HepG2 (cell line): ENCODE measurements around the gene USP1. TPM values are rescaled to one million over a fixed set of nuclear protein-coding genes. Genes with fewer than 3 reads are reported as not detected.

Experiments used
- ATAC-seq: fragments of 200-7000 bp; cut with Tn5 transposase; 3 replicates; pipeline ENCODE4 v1.9.1; 2020; ENCODE audit warnings: mild to moderate bottlenecking, moderate library complexity
- BruUV-seq: library from RNA; stranded (reverse); fragments of 400-500 nt; replicated peaks from 2 replicates; lab custom pipeline; 2021; lab: Mats Ljungman, UMichigan
- CTCF ChIA-PET: fragments of 300-600 bp; formaldehyde crosslinking; extraction: SDS; loops from one replicate; lab custom pipeline; 2021; ENCODE audit warnings: low total read pairs, inconsistent platforms, low intra/inter-chr PET ratio; lab: Yijun Ruan, JAX
- POLR2A ChIA-PET: fragments of 350-600 bp; sonication (Branson Sonifier 250); formaldehyde crosslinking; loops from one replicate; lab custom pipeline; 2020; ENCODE audit warnings: antibody characterized with exemption, inconsistent platforms; lab: Yijun Ruan, JAX
- DNase-seq: peaks from one replicate; pipeline ENCODE4 v3.0.0-alpha.2; 2015; ENCODE audit warnings: low spot score
- FAIRE-seq: peaks from 3 replicates; lab custom pipeline; 2011; peaks lifted over from hg19 to GRCh38; lab: Jason Lieb, UNC
- H2AFZ ChIP-seq: one replicate; pipeline ENCODE4 v1.6.1; 2011; ENCODE audit warnings: low read length, inconsistent platforms
- H3K27ac ChIP-seq: fragments of 300-600 bp; 3 replicates; pipeline ENCODE4 v1.8.0; 2011; ENCODE audit warnings: mixed run types, mild to moderate bottlenecking, mixed read lengths, low read length, inconsistent platforms; ENCODE audit not compliant: insufficient read depth; ENCODE audit errors: extremely low read length
- H3K27me3 ChIP-seq, 2 experiments: fragments of 200-600 bp in 1 of 2; 2 replicates in 1 of 2; 3 replicates in 1 of 2; pipeline versions ENCODE4 v1.6.0 to v1.8.0; 2011; ENCODE audit warnings: low read length in 2 of 2, mild to moderate bottlenecking in 2 of 2, moderate library complexity in 2 of 2, inconsistent platforms in 1 of 2; ENCODE audit not compliant: insufficient read depth in 2 of 2, control insufficient read depth in 1 of 2
- H3K36me3 ChIP-seq, 2 experiments: fragments of 200-600 bp in 1 of 2; replicated peaks in 1 of 2; 2 replicates in 1 of 2; 3 replicates in 1 of 2; pipeline versions ENCODE4 v1.5.1 to v1.8.0; 2011; ENCODE audit warnings: low read length in 2 of 2, inconsistent platforms in 1 of 2; ENCODE audit not compliant: insufficient read depth in 2 of 2, control insufficient read depth in 1 of 2
- H3K4me1 ChIP-seq: 2 replicates; pipeline ENCODE4 v1.5.1; 2012; ENCODE audit warnings: low read length, inconsistent platforms; ENCODE audit not compliant: insufficient read depth
- H3K4me2 ChIP-seq: 2 replicates; pipeline ENCODE4 v1.6.0; 2011; ENCODE audit warnings: low read depth, low read length, inconsistent platforms
- H3K4me3 ChIP-seq, 3 experiments: fragments of 200-600 bp in 1 of 3; sonication (generic), shearing (Covaris generic) in 1 of 3; replicated peaks in 1 of 3; 2 replicates each; pipeline ENCODE4 v1.5.1; 2011 to 2016; ENCODE audit warnings: low read length in 3 of 3, inconsistent platforms in 2 of 3, low read depth in 2 of 3, mild to moderate bottlenecking in 2 of 3, control low read depth in 1 of 3, mixed read lengths in 1 of 3; ENCODE audit not compliant: insufficient read depth in 1 of 3
- H3K79me2 ChIP-seq: one replicate; pipeline ENCODE4 v1.6.1; 2011; ENCODE audit warnings: low read length, inconsistent platforms; ENCODE audit not compliant: insufficient read depth
- H3K9ac ChIP-seq: 2 replicates; pipeline ENCODE4 v1.6.0; 2011; ENCODE audit warnings: mild to moderate bottlenecking, low read depth, low read length, inconsistent platforms; ENCODE audit not compliant: insufficient read depth
- H3K9me3 ChIP-seq: 2 replicates; pipeline ENCODE4 v1.5.1; 2012; ENCODE audit warnings: mild to moderate bottlenecking, low read length
- H4K20me1 ChIP-seq: 2 replicates; pipeline ENCODE4 v1.6.0; 2011; ENCODE audit warnings: inconsistent platforms, mild to moderate bottlenecking, low read length, moderate library complexity; ENCODE audit not compliant: insufficient read depth
- ARNT2 ChIP-seq: sonication (generic); formaldehyde crosslinking; IDR thresholded peaks from 2 replicates; pipeline ENCODE4 v1.8.0; 2022; ENCODE audit warnings: mild to moderate bottlenecking, low read depth, missing genetic modification reagents, moderate library complexity
- CEBPG ChIP-seq: IDR thresholded peaks from 2 replicates; pipeline ENCODE4 v1.6.1; 2016
- NKX3-1 ChIP-seq: sonication (generic); formaldehyde crosslinking; IDR thresholded peaks from 2 replicates; pipeline ENCODE4 v1.5.0; 2020; ENCODE audit warnings: missing genetic modification reagents
- RAD21 ChIP-seq: fragments of 450-650 bp; formaldehyde crosslinking; IDR thresholded peaks from 2 replicates; pipeline ENCODE4 v1.5.0; 2020; ENCODE audit warnings: mild to moderate bottlenecking
- SMC3 ChIP-seq: IDR thresholded peaks from 2 replicates; pipeline ENCODE4 v1.6.1; 2011; ENCODE audit warnings: low read length, improper control_type of control experiment
- STAG1 ChIP-seq: sonication (generic); formaldehyde crosslinking; IDR thresholded peaks from 2 replicates; pipeline ENCODE4 v1.4.0; 2020; ENCODE audit warnings: missing genetic modification reagents
- XRCC5 ChIP-seq: fragments of 200-400 bp; formaldehyde crosslinking; optimal IDR thresholded peaks from 2 replicates; pipeline ENCODE3; 2017; ENCODE audit warnings: mild to moderate bottlenecking, low read length
- ZNF343 ChIP-seq: sonication (generic); formaldehyde crosslinking; IDR thresholded peaks from 2 replicates; pipeline ENCODE4 v1.4.0; 2020; ENCODE audit warnings: mild to moderate bottlenecking, missing genetic modification reagents
- ZNF879 ChIP-seq: sonication (generic); formaldehyde crosslinking; IDR thresholded peaks from 2 replicates; pipeline ENCODE4 v1.8.1; 2023; ENCODE audit warnings: missing genetic modification reagents
- WGBS: methylation state at CpG from one replicate; pipeline ENCODE4 v1.1.6; 2017; ENCODE audit warnings: low lambda C conversion rate; 5-methylcytosine and 5-hydroxymethylcytosine counted together
- in situ Hi-C: cut with HindIII; loops from 2 replicates; pipeline ENCODE4 v1.10.0; 2017; ENCODE audit warnings: low pct_unique_long_range_greater_than_20kb; ENCODE audit not compliant: extremely low pct_ligation_motif_present
- intact Hi-C: fragments of 100-400 bp; cut with micrococcal nuclease; formaldehyde crosslinking; loops from one replicate; pipeline ENCODE4 v1.10.0; 2022; ENCODE audit not compliant: unreplicated experiment
- polyA plus RNA-seq, 8 experiments: library from polyadenylated mRNA; depleted of rRNA in 3 of 8; stranded (reverse) in 7 of 8; unstranded in 1 of 8; fragments of >200 nt; fragmentation: Illumina TruSeq in 4 of 8; extraction: Trizol in 4 of 8; gene quantifications; 2 replicates each; pipeline versions ENCODE4 v1.2.1 to v1.2.3, GENCODE V29; 2011 to 2016; ENCODE audit warnings: low read depth in 4 of 8, missing spikeins in 1 of 8, mixed read lengths in 1 of 8; ENCODE audit not compliant: insufficient read depth in 1 of 8
- total RNA-seq, 5 experiments: library from RNA; depleted of rRNA; stranded (reverse); fragments of >200 nt; fragmentation: Illumina TruSeq; extraction: Trizol; gene quantifications; 2 replicates each; pipeline ENCODE4 v1.2.3, GENCODE V29; 2016; ENCODE audit warnings: low read depth in 1 of 5
- TF ChIP-seq, protein P1 (sequence below): sonication (generic); formaldehyde crosslinking; IDR thresholded peaks from 2 replicates; pipeline ENCODE4 v1.5.0; 2020; ENCODE audit warnings: mild to moderate bottlenecking, missing genetic modification reagents, moderate library complexity
- TF ChIP-seq, protein P2 (sequence below): sonication (generic); formaldehyde crosslinking; conservative IDR thresholded peaks from 2 replicates; pipeline ENCODE4 v1.8.0; 2022; ENCODE audit warnings: missing genetic modification reagents
- TF ChIP-seq, protein P3 (sequence below), 2 experiments: sonication (generic) in 1 of 2; formaldehyde crosslinking in 1 of 2; IDR thresholded peaks; 2 replicates each; pipeline versions ENCODE4 v1.4.0 to v1.6.1; 2018 to 2020; ENCODE audit warnings: missing genetic modification reagents in 2 of 2, borderline replicate concordance in 1 of 2, low read depth in 1 of 2, mild to moderate bottlenecking in 1 of 2, missing biosample characterization in 1 of 2

Gene USP1
- total and polyA plus RNA-seq, 2 of the 13 experiments (the other 11 are each of a cell fraction or from before 2014, with no cell fraction given), result 9.0 to 64.6 TPM

DNA sequence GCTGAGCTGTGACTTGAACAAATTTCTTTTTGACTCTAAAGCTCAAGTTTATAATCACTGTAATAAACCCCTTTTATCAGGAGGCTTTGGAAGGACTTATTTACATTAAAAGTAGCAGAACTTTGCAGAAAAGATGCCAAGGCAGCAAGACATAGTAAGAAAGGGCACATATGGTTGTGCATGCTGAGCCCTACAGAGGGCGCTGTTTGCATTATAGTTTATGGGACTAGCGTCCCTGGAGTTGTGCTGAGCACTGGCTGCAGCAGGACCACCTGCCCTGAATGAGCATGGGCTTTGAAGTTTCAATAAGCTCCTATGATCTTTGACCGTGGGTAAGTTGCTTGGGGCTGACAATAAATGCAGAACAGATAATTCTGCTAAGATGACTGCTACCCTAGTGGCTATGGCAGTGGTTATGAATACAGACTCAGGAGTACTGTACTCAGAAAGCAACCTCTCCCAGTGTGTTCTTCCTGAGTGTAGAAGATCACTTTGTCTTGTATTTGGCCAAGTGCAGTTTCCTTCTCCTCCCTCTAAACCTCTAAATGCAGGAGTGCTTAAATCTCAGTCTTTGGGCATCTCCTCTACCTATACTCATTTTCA is 45.4 kb upstream of the USP1 start:
- no peaks in the 10 kb centered on the region for H3K79me2 ChIP-seq
- no peak overlapping the region for H3K27ac ChIP-seq
- H3K27me3 ChIP-seq, result no peaks in the 10 kb centered on the region
- intact Hi-C loops, result no loop called here
- H3K9ac ChIP-seq, result no peak overlapping the region
- no peaks in the 10 kb centered on the region for H3K9me3 ChIP-seq
- peaks cover 64% of the 10 kb centered on the region for H3K4me1 ChIP-seq
- peak; percentile 86 for ATAC-seq
- POLR2A ChIA-PET, result interaction anchor here (1.1 kb wide), 1 partner anchor 44 kb away, joined by 3 read pairs; no protein-coding TSS in a partner anchor
- H3K4me2 ChIP-seq, result no peak overlapping the region
- no TSS peak for BruUV-seq
- no peak overlapping the region for H2AFZ ChIP-seq
- no peak overlapping the region for H3K4me3 ChIP-seq
- FAIRE-seq, result no peak
- TF ChIP-seq, protein P1, sequence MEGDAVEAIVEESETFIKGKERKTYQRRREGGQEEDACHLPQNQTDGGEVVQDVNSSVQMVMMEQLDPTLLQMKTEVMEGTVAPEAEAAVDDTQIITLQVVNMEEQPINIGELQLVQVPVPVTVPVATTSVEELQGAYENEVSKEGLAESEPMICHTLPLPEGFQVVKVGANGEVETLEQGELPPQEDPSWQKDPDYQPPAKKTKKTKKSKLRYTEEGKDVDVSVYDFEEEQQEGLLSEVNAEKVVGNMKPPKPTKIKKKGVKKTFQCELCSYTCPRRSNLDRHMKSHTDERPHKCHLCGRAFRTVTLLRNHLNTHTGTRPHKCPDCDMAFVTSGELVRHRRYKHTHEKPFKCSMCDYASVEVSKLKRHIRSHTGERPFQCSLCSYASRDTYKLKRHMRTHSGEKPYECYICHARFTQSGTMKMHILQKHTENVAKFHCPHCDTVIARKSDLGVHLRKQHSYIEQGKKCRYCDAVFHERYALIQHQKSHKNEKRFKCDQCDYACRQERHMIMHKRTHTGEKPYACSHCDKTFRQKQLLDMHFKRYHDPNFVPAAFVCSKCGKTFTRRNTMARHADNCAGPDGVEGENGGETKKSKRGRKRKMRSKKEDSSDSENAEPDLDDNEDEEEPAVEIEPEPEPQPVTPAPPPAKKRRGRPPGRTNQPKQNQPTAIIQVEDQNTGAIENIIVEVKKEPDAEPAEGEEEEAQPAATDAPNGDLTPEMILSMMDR (CRISPR knock-in tag), result peak; percentile 76
- TF ChIP-seq, protein P2, sequence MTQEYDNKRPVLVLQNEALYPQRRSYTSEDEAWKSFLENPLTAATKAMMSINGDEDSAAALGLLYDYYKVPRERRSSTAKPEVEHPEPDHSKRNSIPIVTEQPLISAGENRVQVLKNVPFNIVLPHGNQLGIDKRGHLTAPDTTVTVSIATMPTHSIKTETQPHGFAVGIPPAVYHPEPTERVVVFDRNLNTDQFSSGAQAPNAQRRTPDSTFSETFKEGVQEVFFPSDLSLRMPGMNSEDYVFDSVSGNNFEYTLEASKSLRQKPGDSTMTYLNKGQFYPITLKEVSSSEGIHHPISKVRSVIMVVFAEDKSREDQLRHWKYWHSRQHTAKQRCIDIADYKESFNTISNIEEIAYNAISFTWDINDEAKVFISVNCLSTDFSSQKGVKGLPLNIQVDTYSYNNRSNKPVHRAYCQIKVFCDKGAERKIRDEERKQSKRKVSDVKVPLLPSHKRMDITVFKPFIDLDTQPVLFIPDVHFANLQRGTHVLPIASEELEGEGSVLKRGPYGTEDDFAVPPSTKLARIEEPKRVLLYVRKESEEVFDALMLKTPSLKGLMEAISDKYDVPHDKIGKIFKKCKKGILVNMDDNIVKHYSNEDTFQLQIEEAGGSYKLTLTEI (CRISPR knock-in tag), result no peak
- peak; percentile 56 for TF ChIP-seq SMC3
- no peak for TF ChIP-seq NKX3-1
- TF ChIP-seq ARNT2 (CRISPR knock-in tag), result no peak
- TF ChIP-seq XRCC5, result peak; percentile 55
- no peak for TF ChIP-seq CEBPG (CRISPR knock-in tag)
- peak; percentile 24; the same call in 1 of the 2 replicates for TF ChIP-seq RAD21
- no peak for TF ChIP-seq ZNF343 (CRISPR knock-in tag)
- TF ChIP-seq STAG1 (CRISPR knock-in tag), result peak; percentile 52
- TF ChIP-seq ZNF879 (CRISPR knock-in tag), result no peak
- TF ChIP-seq, protein P3, sequence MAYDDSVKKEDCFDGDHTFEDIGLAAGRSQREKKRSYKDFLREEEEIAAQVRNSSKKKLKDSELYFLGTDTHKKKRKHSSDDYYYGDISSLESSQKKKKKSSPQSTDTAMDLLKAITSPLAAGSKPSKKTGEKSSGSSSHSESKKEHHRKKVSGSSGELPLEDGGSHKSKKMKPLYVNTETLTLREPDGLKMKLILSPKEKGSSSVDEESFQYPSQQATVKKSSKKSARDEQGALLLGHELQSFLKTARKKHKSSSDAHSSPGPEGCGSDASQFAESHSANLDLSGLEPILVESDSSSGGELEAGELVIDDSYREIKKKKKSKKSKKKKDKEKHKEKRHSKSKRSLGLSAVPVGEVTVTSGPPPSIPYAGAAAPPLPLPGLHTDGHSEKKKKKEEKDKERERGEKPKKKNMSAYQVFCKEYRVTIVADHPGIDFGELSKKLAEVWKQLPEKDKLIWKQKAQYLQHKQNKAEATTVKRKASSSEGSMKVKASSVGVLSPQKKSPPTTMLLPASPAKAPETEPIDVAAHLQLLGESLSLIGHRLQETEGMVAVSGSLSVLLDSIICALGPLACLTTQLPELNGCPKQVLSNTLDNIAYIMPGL (CRISPR knock-in tag; IDR thresholded peaks at IDR 0.05; ENCODE audit: borderline replicate concordance in 1 of 2, low read depth in 1 of 2), result 0 out of 4 replicates have a peak, but pooled peaks of 1 of the 2 experiments have one; percentile 49
- CTCF ChIA-PET, result no interaction called here
- no peaks in the 10 kb centered on the region for H4K20me1 ChIP-seq
- 0% methylated on average over 2 of the region's 3 CpGs for WGBS
- peak; percentile 62 for DNase-seq
- in situ Hi-C loops, result no loop called here
- H3K36me3 ChIP-seq, result no peaks in the 10 kb centered on the region
